Mucosa of stomach (tissue), 1 donor: ENCODE results near the gene RGSL1.

ENCODE experiments used
- H3K27me3 ChIP-seq: one replicate; pipeline ENCODE4 v1.7.0; 2013; ENCODE audit warnings: mild to moderate bottlenecking, low read length; ENCODE audit not compliant: control insufficient read depth, insufficient read depth
- H3K36me3 ChIP-seq: one replicate; pipeline ENCODE4 v1.7.0; 2013; ENCODE audit warnings: low read length; ENCODE audit not compliant: control insufficient read depth, insufficient read depth
- H3K4me1 ChIP-seq: one replicate; pipeline ENCODE4 v1.7.0; 2013; ENCODE audit warnings: mild to moderate bottlenecking, low read length; ENCODE audit not compliant: control insufficient read depth, insufficient read depth
- H3K4me3 ChIP-seq: one replicate; pipeline ENCODE4 v1.7.0; 2013; ENCODE audit warnings: low read length
- H3K9ac ChIP-seq: one replicate; pipeline ENCODE4 v1.7.0; 2013; ENCODE audit warnings: mild to moderate bottlenecking, low read length, moderate library complexity
- H3K9me3 ChIP-seq: one replicate; pipeline ENCODE4 v1.7.0; 2013; ENCODE audit warnings: mild to moderate bottlenecking, low read length, moderate library complexity; ENCODE audit not compliant: control insufficient read depth
- donor health status: Pancreatic carcinoma.

Gene RGSL1

GRCh38 chr1:182600036-182600713 lies 150.2 kb downstream of the RGSL1 start:
- Histone ChIP-seq H3K9ac (no peak overlapping the region), H3K27me3 (no peaks in the 10 kb centered on the region), H3K9me3 (no peaks in the 10 kb centered on the region), H3K36me3 (peaks cover 3% of the 10 kb centered on the region), H3K4me3 (no peak overlapping the region), H3K4me1 (peaks cover 37% of the 10 kb centered on the region)

GRCh38 chr1:182600745-182601415 lies 150.9 kb downstream of the RGSL1 start:
- H3K4me1 ChIP-seq, result peaks cover 37% of the 10 kb centered on the region
- H3K9me3 ChIP-seq, result no peaks in the 10 kb centered on the region
- H3K4me3 ChIP-seq, result no peak overlapping the region
- peaks cover 3% of the 10 kb centered on the region for H3K36me3 ChIP-seq
- H3K9ac ChIP-seq, result no peak overlapping the region
- no peaks in the 10 kb centered on the region for H3K27me3 ChIP-seq

- no peaks in the 10 kb centered on the region for H3K27me3 ChIP-seq
- H3K4me1 ChIP-seq, result peaks cover 37% of the 10 kb centered on the region
- peaks cover 3% of the 10 kb centered on the region for H3K36me3 ChIP-seq
- no peak overlapping the region for H3K4me3 ChIP-seq
- H3K9me3 ChIP-seq, result no peaks in the 10 kb centered on the region
- no peak overlapping the region for H3K9ac ChIP-seq
Measured at GRCh38 chr1:182601416-182601786, 151.5 kb downstream of the RGSL1 start.

- Histone ChIP-seq H3K27me3 (no peaks in the 10 kb centered on the region), H3K9ac (no peak overlapping the region), H3K36me3 (peaks cover 3% of the 10 kb centered on the region), H3K4me1 (peaks cover 37% of the 10 kb centered on the region), H3K4me3 (no peak overlapping the region), H3K9me3 (no peaks in the 10 kb centered on the region)
Measured at GRCh38 chr1:182601913-182602312, 152.0 kb downstream of the RGSL1 start.

- H3K9ac ChIP-seq, result no peak overlapping the region
- H3K4me1 ChIP-seq, result peaks cover 37% of the 10 kb centered on the region
- peaks cover 3% of the 10 kb centered on the region for H3K36me3 ChIP-seq
Measured at GRCh38 chr1:182602935-182603645, 153.1 kb downstream of the RGSL1 start.

GRCh38 chr1:182603646-182604174 lies 153.8 kb downstream of the RGSL1 start:
- Histone ChIP-seq H3K36me3 (peaks cover 3% of the 10 kb centered on the region), H3K4me3 (peak overlapping the region; percentile 39), H3K27me3 (no peaks in the 10 kb centered on the region), H3K4me1 (peaks cover 31% of the 10 kb centered on the region), H3K9ac (peak overlapping the region; percentile 50), H3K9me3 (no peaks in the 10 kb centered on the region)

More at GRCh38 chr1:182602935-182603645, 153.1 kb downstream of the RGSL1 start:
- H3K9me3 ChIP-seq, result no peaks in the 10 kb centered on the region
- H3K4me3 ChIP-seq, result no peak overlapping the region
- H3K27me3 ChIP-seq, result no peaks in the 10 kb centered on the region

GRCh38 chr1:182604175-182605164 lies 154.5 kb downstream of the RGSL1 start, which contains the start of gene RGS16:
Gene RGS16 (minus strand): TSS chr1:182604389. CDS start chr1:182604259, 130 bp downstream.
- no peaks in the 10 kb centered on the region for H3K27me3 ChIP-seq
- no peaks in the 10 kb centered on the region for H3K9me3 ChIP-seq
- peak within 1 kb of the TSS; percentile 50 for H3K9ac ChIP-seq
- H3K36me3 ChIP-seq, result no peaks in the 10 kb centered on the region
- peaks cover 23% of the 10 kb centered on the region for H3K4me1 ChIP-seq
- peak within 1 kb of the TSS; percentile 39 for H3K4me3 ChIP-seq

- Histone ChIP-seq H3K4me3 (no peak overlapping the region), H3K27me3 (no peaks in the 10 kb centered on the region), H3K9ac (no peak overlapping the region), H3K9me3 (no peaks in the 10 kb centered on the region), H3K4me1 (peaks cover 16% of the 10 kb centered on the region), H3K36me3 (no peaks in the 10 kb centered on the region)
Measured at GRCh38 chr1:182607566-182607965, 157.6 kb downstream of the RGSL1 start.

- no peaks in the 10 kb centered on the region for H3K27me3 ChIP-seq
- H3K4me1 ChIP-seq, result peaks cover 10% of the 10 kb centered on the region
- H3K36me3 ChIP-seq, result no peaks in the 10 kb centered on the region
- no peaks in the 10 kb centered on the region for H3K9me3 ChIP-seq
- no peak overlapping the region for H3K9ac ChIP-seq
- H3K4me3 ChIP-seq, result no peak overlapping the region
Measured at GRCh38 chr1:182608236-182608635, 158.3 kb downstream of the RGSL1 start.

GRCh38 chr1:182608845-182609610 lies 159.1 kb downstream of the RGSL1 start:
- no peak overlapping the region for H3K9ac ChIP-seq
- no peaks in the 10 kb centered on the region for H3K9me3 ChIP-seq
- H3K4me3 ChIP-seq, result no peak overlapping the region
- peaks cover 2% of the 10 kb centered on the region for H3K4me1 ChIP-seq
- H3K36me3 ChIP-seq, result no peaks in the 10 kb centered on the region
- no peaks in the 10 kb centered on the region for H3K27me3 ChIP-seq
